ENCODE results near the gene FBXL13. TPM values are rescaled to one million over a fixed set of nuclear protein-coding genes. Genes with fewer than 3 reads are reported as not detected.
"Not testable (repeated sequence)": the region's sequence is repeated elsewhere in the genome, so short reads cannot be mapped to it uniquely, and the experiment has no call there.

FBXL13 gene
- total and polyA plus RNA-seq, 10 of the 15 experiments (the other 5 are each of a cell fraction or from before 2014, with no cell fraction given) = 0.08 to 0.95 (median 0.28) TPM; not detected in 2

- Histone ChIP-seq H3K4me3 (no peak overlapping the region), H3K4me1 (ENCODE audit: control insufficient read depth, insufficient read depth, low read length) (no peaks in the 10 kb centered on the region), H3K9ac (ENCODE audit: control insufficient read depth, insufficient read depth, low read length) (no peak overlapping the region), H3K27me3 (replicated peaks in 1 of 2; ENCODE audit: control insufficient read depth in 2 of 2, insufficient read depth in 2 of 2, low read length in 1 of 2) (no peaks in the 10 kb centered on the region), H3K79me2 (ENCODE audit: control insufficient read depth, insufficient read depth, low read length) (no peaks in the 10 kb centered on the region), H4K20me1 (ENCODE audit: control insufficient read depth, insufficient read depth) (no peaks in the 10 kb centered on the region), H2AFZ (ENCODE audit: control insufficient read depth, low read depth, low read length) (no peak overlapping the region), H3K4me2 (ENCODE audit: control insufficient read depth, insufficient read depth) (no peak overlapping the region), H3K9me3 (replicated peaks; ENCODE audit: control insufficient read depth, insufficient read depth, low read length) (no peaks in the 10 kb centered on the region; the same call in 2 of the 3 replicates), H3K36me3 (ENCODE audit: control insufficient read depth in 2 of 2, insufficient read depth in 2 of 2, low read length in 1 of 2) (peaks cover 0 to 18% of the 10 kb centered on the region in 2 experiments; a peak in 2 of 4 replicates), H3K27ac (ENCODE audit: control insufficient read depth, insufficient read depth) (no peak overlapping the region)
- intact Hi-C loops (cut with micrococcal nuclease; ENCODE audit: unreplicated experiment) = no loop called here
- 98% methylated on average over 2 of the region's 2 CpGs for WGBS (ENCODE audit: insufficient coverage, insufficient replicate concordance, low lambda C conversion rate, missing lambda C conversion rate)
- FAIRE-seq = no peak
- ATAC-seq = no peak
- BruUV-seq (replicated peaks) = no TSS peak
- ChIA-PET POLR2A (no interaction called here), RAD21 (ENCODE audit: unreplicated experiment) (no interaction called here), SMC1A (ENCODE audit: uncharacterized antibody, unreplicated experiment) (interaction anchor here (1.6 kb wide), 1 partner anchor 8 kb away, joined by 5 read pairs; no protein-coding TSS in a partner anchor), CTCF (interaction anchor here (1.1 kb wide), 2 partner anchors 12 to 35 kb away, joined by 3 to 4 read pairs; no protein-coding TSS in a partner anchor)
- no peak for TF ChIP-seq FOXM1 (IDR thresholded peaks at IDR 0.05; ENCODE audit: low read depth, low read length)
- DNase-seq (ENCODE audit: low read depth, low spot score) = no peak
- in situ Hi-C loops (cut with MboI) = no loop called here
Measured at GRCh38 chr7:103097041-103097440, 22.4 kb upstream of the FBXL13 start.

- BruUV-seq (replicated peaks); H3K79me2 ChIP-seq (ENCODE audit: control insufficient read depth, insufficient read depth, low read length); CTCF ChIA-PET; FAIRE-seq; in situ Hi-C loops (cut with MboI); RAD21 ChIA-PET (ENCODE audit: unreplicated experiment); ATAC-seq; H4K20me1 ChIP-seq (ENCODE audit: control insufficient read depth, insufficient read depth); H3K4me3 ChIP-seq; H3K27ac ChIP-seq (ENCODE audit: control insufficient read depth, insufficient read depth); H2AFZ ChIP-seq (ENCODE audit: control insufficient read depth, low read depth, low read length); intact Hi-C loops (cut with micrococcal nuclease; ENCODE audit: unreplicated experiment); H3K27me3 ChIP-seq (replicated peaks in 1 of 2; ENCODE audit: control insufficient read depth in 2 of 2, insufficient read depth in 2 of 2, low read length in 1 of 2); H3K4me2 ChIP-seq (ENCODE audit: control insufficient read depth, insufficient read depth); H3K4me1 ChIP-seq (ENCODE audit: control insufficient read depth, insufficient read depth, low read length); DNase-seq (ENCODE audit: low read depth, low spot score); H3K9me3 ChIP-seq (replicated peaks; ENCODE audit: control insufficient read depth, insufficient read depth, low read length); H3K9ac ChIP-seq (ENCODE audit: control insufficient read depth, insufficient read depth, low read length): not testable (repeated sequence)
- H3K36me3 ChIP-seq (ENCODE audit: control insufficient read depth in 2 of 2, insufficient read depth in 2 of 2, low read length in 1 of 2) = peaks cover 0 to 13% of the 10 kb centered on the region in 2 experiments; a peak in 2 of 4 replicates
- ChIA-PET SMC1A (ENCODE audit: uncharacterized antibody, unreplicated experiment) (interaction anchor here (1.6 kb wide), 1 partner anchor 9 kb away, joined by 5 read pairs; no protein-coding TSS in a partner anchor), POLR2A (interaction anchor here (1.1 kb wide), 1 partner anchor 21 kb away, joined by 3 read pairs; the partner anchor contains the start of genes ARMC10 and FBXL13)
- 83% methylated on average over 2 of the region's 2 CpGs for WGBS (ENCODE audit: insufficient coverage, insufficient replicate concordance, low lambda C conversion rate, missing lambda C conversion rate)
Measured at GRCh38 chr7:103095558-103095957, 21.0 kb upstream of the FBXL13 start.

All from GM12878 (cell line).